ENCODE measurements around the gene AKR1A1.
"Not testable (repeated sequence)": the region's sequence is repeated elsewhere in the genome, so short reads cannot be mapped to it uniquely, and the experiment has no call there.

AKR1A1 gene

GRCh38 chr1:45550401-45551351, at the start of gene AKR1A1:
Gene AKR1A1 (plus strand): TSS chr1:45550826. CDS start chr1:45561795, 10,969 bp downstream.
- peak; percentile 99 for DNase-seq

GRCh38 chr1:45501505-45501859, 49.1 kb upstream of the AKR1A1 start:
- no peak for DNase-seq

DNA sequence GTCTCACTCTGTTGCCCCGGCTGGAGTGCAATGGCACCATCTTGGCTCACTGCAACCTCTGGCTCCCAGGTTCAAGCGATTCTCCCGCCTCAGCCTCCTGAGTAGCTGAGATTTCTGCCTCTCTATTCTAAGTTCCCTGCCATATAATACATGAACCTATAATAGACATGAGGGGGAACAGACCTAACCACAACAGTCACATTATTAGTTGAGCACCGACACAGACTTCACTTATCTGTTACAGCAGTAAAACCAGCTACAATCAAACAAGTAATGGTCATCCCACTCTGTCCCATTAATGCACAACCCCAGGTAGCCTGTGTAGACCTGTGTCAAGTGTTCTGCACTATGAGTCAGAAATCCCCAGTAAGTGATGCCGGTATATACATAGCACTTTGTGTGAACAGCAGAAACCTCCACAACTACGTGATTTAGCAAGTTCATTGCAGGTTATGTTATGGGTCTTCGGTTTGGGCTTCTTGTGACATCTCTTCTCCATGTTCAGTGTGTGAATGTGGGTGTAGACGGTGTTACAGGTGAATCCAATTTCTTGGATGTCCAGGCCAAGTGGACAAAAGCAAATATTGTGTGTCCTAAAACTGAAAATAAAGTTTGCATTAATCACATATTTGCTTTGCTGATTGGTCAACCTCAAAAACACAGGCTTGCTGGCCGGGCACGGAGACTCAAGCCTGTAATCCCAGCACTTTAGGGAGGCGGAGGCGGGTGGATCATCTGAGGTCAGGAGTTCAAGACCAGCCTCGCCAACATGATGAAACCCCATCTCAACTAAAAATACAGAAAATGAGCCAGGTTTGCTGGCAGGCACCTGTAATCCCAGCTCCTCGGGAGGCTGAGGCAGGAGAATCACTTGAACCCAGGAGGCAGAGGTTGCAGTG, 46.9 kb upstream of the AKR1A1 start:
- no peak for DNase-seq

GRCh38 chr1:45507195-45507594, 43.4 kb upstream of the AKR1A1 start:
- no peak for DNase-seq

DNA sequence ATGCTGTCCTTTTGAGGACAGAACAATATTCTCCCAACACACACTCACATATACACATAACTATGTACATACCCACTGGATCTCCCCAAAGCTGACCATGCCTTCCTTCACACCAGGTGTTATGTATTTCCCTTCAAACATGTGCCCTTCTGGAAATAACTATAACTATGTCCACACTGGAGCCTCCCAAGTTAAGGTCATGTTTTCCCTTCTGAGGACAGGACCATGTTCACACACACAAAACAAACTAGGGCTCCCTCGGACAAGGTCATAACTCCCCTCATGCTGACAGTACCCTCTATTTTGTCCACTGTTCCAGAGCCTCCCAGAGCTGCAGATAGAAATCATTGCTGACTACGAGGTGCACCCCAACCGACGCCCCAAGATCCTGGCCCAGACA, 42.7 kb upstream of the AKR1A1 start:
- DNase-seq = no peak

- no peak for DNase-seq
These were observed 42.1 kb upstream of the AKR1A1 start for GRCh38 chr1:45508295-45509151.

GRCh38 chr1:45510036-45510971, 40.3 kb upstream of the AKR1A1 start:
- no peak for DNase-seq

DNA sequence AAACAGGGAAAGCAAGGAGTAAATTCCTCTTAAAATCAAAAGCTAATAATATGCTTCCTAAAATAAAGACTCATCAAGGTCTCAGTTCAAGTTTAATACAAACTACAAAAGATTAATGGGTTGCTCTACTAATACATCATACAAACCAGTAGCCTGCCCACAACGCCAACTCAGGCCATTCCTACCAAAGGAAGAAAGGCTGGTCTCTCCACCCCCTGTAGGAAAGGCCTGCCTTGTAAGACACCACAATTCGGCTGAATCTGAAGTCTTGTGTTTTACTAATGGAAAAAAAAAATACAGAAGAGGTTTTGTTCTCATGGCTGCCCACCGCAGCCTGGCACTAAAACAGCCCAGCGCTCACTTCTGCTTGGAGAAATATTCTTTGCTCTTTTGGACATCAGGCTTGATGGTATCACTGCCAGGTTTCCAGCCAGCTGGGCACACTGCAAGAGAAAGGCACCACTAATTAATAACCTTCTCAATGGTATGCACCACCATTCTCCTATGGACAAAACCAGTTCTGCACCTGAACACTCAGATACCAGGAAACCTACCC, 39.6 kb upstream of the AKR1A1 start:
- no peak for DNase-seq

DNA sequence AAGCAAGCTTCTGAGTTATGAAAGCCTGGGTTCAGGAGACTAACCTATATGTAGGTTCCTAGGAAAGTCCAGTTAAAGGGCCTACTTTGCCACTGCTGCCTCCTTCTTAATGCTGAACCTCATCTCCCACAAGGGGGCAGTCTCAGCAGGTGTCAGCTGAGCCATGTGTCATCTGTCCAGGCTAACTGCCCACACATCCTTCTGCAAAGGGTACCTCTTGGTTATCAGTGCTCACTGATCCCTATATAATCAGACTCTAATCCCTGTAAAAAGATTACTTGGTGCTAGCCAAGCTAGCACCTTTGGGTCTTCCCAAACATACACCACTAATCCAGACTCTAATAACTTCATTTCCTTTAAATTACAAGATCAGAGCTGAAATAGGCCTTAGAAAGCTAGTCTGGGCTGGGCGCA, 38.0 kb upstream of the AKR1A1 start:
- peak; percentile 76 for DNase-seq

- not testable (repeated sequence) for DNase-seq
These were observed 36.9 kb upstream of the AKR1A1 start for GRCh38 chr1:45513532-45514260.

DNA sequence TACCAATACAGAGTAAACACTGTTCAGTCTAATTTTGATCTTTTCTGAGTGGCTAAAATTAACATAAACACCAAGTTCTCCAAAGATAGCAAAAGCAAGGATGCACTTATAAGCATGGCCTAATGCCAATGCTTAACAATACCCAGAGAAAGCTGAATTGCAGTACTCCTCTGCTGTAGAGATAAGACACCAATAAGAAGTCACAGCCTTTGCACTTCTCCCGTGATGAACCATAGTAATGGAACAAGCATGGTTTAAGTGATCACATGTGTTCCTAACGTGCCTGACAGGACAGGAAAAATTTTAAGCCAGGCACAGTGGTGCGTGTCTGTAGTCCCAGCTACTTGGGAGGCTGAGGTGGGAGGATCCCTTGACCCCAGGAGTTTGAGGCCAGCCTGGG, 34.6 kb upstream of the AKR1A1 start:
- DNase-seq = no peak

- DNase-seq = no peak
These were observed 34.2 kb upstream of the AKR1A1 start for GRCh38 chr1:45516465-45516864.

GRCh38 chr1:45518366-45518765, 32.3 kb upstream of the AKR1A1 start:
- DNase-seq = not testable (repeated sequence)

DNA sequence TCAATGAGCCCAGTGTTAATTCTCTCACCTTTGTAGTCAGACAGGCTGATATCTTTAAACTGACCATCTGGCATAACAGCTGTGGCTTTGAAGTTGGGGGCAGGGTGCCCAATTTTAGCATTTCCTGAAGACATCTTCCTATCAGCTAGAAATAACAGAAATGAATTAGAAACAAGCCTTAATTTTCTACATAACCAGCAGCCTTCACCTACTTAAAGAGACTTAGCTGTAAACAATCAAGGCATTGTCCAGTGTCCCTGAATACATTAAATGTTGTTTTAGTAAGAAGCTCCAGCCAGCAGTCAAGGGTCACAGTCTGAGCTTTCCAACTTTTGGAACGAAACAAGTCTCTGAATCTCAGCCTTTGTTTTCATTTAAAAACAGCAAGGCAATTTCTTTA, 31.7 kb upstream of the AKR1A1 start:
- DNase-seq = no peak

GRCh38 chr1:45519774-45520173, 30.9 kb upstream of the AKR1A1 start:
- DNase-seq = not testable (repeated sequence)

- DNase-seq = peak; percentile 95
These were observed 29.0 kb upstream of the AKR1A1 start, which contains the start of gene PRDX1 for GRCh38 chr1:45521413-45522323. Gene PRDX1 (minus strand): TSS chr1:45521884. CDS start chr1:45519043, 2,841 bp downstream.

DNA sequence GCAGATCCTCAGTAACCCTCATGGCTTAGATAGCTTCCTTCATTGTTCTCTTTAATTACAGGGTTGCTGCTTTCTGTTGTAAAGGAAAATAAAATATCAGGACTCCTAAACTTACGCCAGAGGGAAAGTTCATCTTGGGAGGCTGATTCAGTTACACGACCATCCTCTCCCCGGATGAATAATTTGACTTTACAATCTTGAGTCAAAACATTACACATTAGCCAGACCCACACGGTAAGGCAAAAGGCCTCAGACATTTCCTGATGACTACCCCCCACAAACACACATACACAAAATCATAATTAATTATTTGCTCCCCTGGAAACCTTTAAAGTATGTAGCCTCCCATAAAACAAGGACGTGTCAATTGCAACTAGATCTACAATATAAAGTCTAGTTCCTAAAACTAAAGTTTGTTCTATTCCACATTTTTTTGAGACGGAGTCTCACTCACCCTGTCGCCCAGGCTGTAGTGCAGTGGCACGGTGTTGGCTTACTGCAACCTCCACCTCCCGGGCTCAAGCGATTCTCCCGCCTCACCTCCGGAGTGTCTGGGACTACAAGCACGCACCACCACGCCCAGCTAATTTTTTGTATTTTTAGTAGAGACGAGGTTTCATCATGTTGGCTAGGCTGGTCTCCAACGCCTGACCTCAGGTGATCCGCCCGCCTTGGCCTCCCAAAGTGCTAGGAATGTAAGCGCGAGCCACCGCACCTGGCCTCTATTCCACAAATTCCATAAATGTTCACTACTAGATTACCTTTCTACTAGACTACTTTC, 28.1 kb upstream of the AKR1A1 start:
- DNase-seq = no peak

- not testable (repeated sequence) for DNase-seq
These were observed 27.1 kb upstream of the AKR1A1 start for GRCh38 chr1:45523516-45523915.

All from NCI-H2029 (cell line).